ENCODE measurements around the gene IGF1R.

DNA sequence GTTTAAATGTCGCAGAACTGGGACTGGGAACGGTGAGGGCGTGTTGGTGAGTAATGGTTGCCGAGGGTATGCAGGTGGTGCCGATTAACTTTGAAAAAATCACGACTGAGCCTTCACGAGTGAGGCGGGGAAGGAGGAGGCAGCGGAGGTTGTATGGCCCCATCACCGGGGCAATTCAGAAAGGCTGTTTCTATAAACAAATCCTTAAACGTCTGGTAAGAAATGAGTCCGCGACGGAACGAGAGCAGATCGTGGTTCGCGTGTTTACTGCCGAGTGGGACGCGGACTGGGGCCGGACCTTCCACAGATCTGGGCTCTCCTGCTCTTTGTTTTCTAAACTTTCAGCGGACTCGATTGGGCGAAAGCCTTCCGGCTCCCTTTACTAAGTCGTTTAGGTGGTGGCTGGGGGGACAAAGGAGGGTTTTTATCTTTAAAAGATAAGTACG, 2.7 kb downstream of the IGF1R start:
- no peak for TF ChIP-seq POLR2A (IDR thresholded peaks at IDR 0.05; ENCODE audit: low read length)
- TF ChIP-seq GATA1 (IDR thresholded peaks at IDR 0.05; ENCODE audit: low read depth, low read length): no peak
